Panc1 (cell line): ENCODE measurements around the gene STK32C.

Source experiments
- TCF7L2 ChIP-seq: IDR thresholded peaks from 2 replicates; pipeline ENCODE4 v1.6.1; 2011; ENCODE audit warnings: mild to moderate bottlenecking, low read depth, low read length, inconsistent platforms
- TF ChIP-seq, protein P1 (sequence below): fragments of 450-650 bp; IDR thresholded peaks from 2 replicates; pipeline ENCODE4 v1.5.1; 2017; ENCODE audit warnings: mild to moderate bottlenecking

DNA sequence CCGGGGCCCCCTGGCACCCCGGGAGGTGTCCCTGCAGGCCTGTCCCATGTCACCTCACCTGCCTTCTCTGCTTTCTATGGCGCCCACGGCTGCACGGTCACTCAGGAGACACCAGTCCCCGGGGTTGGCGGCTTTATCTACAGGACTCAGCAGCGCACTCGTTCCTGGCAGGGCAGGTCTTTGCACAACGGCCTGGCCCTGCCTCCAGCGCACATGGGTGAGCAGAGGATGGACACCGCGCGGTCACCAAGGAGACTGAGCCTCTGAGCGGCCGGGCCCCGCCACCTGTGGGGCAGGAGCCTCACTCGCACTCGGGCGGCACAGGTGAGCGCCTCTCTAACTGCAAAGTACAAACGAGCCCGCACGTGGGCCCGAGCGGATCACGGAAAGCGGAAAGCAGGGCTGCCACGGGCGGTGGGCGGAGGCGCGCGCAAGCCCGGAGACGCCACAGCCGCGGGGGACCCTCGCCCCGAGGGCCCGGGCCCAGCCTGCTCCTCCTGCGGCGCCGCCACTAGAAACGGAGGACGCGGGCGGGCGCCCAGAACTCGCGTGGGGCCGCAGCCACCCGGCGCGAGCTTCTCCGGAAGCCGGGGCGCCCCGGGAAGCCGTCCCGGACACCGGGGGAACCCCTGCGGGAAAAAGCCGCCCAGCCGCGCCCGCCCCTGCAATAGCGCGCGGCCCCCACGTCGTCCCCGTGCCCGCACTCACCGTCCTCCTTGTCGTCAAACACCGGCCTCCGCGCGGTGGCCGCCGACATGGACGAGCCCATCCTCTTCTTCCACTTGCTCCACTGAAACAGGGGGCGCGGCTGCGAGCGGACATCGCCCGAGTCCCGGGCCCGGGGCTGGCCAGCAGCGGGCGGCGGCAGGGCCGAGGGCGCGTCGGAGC, 642 bp downstream of the STK32C start:
- TF ChIP-seq, protein P1, sequence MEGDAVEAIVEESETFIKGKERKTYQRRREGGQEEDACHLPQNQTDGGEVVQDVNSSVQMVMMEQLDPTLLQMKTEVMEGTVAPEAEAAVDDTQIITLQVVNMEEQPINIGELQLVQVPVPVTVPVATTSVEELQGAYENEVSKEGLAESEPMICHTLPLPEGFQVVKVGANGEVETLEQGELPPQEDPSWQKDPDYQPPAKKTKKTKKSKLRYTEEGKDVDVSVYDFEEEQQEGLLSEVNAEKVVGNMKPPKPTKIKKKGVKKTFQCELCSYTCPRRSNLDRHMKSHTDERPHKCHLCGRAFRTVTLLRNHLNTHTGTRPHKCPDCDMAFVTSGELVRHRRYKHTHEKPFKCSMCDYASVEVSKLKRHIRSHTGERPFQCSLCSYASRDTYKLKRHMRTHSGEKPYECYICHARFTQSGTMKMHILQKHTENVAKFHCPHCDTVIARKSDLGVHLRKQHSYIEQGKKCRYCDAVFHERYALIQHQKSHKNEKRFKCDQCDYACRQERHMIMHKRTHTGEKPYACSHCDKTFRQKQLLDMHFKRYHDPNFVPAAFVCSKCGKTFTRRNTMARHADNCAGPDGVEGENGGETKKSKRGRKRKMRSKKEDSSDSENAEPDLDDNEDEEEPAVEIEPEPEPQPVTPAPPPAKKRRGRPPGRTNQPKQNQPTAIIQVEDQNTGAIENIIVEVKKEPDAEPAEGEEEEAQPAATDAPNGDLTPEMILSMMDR, result no peak
- no peak for TF ChIP-seq TCF7L2
